HT1080 (cell line): ENCODE results near the gene S100A7. TPM values are rescaled to one million over a fixed set of nuclear protein-coding genes. Genes with fewer than 3 reads are reported as not detected.

Experiments used
- DNase-seq: peaks from one replicate; pipeline ENCODE4 v3.0.0-alpha.2; 2015; ENCODE audit warnings: low read depth
- polyA plus RNA-seq, 2 experiments: library from polyadenylated mRNA; depleted of rRNA; stranded (reverse); fragments of >200 nt; gene quantifications; 2 replicates each; pipeline ENCODE4 v1.2.3, GENCODE V29; 2015
- total RNA-seq: library from RNA; depleted of rRNA; stranded (reverse); fragments of >200 nt; shearing (Covaris generic); gene quantifications from 2 replicates; pipeline ENCODE4 v1.2.3, GENCODE V29; 2014; rRNA removed

The S100A7 gene
- not detected in 2 replicates for total RNA-seq
- not detected in 2 replicates for polyA plus RNA-seq (2015; cell fraction: cytosol; rRNA removed)
- not detected in 2 replicates for polyA plus RNA-seq (2015; cell fraction: nucleus; rRNA removed)

DNA sequence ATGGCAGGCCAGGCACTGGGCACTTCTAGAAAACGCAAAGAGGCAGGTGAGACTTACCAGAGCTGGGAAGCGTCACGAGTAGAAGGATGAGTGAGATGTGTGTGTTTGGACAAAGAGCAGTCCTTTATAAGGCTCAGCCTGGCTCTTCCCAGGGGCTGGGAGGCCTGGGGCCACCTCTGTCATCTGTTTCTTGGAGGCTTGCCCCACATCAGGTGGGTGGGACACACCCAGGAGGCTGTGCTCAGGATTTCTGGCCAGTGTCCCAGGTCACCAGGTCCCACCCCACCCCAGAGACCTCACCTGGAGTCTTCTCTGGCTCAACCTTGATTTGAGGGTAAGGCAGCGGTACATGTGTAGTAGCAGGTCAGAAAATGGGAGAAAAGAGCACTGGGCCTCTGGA lies at the start of gene S100A7:
TSS of gene S100A7 (minus strand) at position 101 of the 400 bp plus-strand sequence. CDS start 1,638 bp downstream, outside the sequence.
- DNase-seq = no peak

DNA sequence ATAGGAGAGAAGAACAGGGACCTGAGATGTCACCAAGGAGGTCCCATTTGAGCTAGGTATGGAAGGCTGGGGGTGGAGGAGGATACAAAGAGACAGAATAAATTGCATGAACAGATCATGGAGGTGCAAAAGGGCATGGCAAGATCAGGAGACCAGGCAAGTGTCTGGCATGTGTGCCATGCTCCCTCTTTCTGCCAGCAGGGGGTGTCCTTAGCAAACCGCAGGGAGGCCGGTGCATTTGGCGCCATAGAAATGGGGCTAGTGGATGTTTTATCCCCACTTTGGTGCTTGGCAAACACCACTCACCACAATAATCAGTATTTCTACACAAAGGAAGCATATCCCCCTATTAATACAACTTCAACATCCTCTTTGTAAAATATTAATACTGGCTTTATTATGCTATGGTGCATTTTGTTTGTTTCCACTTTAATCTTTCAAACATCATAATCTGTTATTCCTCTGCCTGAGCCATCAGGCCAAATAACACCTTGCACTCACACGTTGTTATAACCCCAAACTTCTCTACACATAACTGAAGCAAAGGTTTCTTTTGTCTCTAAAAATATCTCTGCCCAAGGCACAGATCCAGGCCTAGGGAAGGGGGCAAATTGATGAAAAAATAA lies 49.4 kb upstream of the S100A7 start:
- peak; percentile 52 for DNase-seq

DNA sequence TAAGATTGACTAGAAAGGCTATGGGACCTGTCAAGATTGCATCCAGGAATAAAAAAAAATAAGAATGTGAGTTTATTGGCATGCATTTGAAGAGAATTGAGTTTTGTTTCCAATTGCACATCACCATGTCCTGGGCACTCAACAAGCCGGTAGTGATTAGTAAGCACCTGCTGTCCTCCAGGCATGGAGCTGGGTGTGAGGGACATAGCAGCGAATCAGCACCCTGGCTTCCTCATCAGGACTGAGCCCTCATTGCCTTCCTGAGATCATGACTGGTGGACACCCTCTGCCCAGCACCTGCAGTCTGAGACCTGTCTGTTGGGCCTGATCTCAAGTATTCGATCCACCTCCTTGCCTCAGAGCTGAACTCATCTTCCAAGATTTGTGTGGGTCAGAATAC lies 48.6 kb upstream of the S100A7 start:
- DNase-seq = no peak

DNA sequence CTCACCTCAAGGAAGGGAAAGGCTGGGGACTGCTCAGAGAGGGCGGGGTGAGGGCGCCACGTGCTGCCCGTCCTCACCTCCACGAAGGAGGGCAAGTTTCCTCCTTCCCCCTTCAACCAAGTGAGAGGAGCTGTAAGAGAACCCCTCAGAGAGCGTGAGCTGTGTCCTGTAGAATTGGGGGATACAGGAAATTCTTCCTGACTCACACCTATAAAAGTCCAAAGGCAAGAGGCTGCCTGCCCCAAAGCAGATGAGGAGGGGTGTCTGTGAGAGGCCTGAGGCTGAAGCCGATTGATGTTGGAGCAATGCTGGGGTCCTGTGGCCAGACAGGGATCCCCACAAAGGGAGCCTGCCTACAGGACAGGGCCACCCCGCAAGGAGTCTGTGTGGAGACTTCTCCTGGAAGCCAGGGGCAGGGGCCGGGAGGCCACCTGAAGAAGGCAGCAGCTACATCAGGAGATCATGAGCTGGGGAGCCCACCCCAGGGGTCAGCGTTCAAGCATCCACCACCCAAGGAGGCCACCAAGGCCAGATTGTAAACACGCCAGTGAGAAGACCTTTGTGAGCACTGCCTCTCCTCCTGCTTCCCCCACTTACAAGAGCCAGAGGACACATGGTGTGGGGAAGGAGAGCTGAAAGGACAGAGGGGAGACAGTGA lies 47.6 kb upstream of the S100A7 start:
- no peak for DNase-seq

DNA sequence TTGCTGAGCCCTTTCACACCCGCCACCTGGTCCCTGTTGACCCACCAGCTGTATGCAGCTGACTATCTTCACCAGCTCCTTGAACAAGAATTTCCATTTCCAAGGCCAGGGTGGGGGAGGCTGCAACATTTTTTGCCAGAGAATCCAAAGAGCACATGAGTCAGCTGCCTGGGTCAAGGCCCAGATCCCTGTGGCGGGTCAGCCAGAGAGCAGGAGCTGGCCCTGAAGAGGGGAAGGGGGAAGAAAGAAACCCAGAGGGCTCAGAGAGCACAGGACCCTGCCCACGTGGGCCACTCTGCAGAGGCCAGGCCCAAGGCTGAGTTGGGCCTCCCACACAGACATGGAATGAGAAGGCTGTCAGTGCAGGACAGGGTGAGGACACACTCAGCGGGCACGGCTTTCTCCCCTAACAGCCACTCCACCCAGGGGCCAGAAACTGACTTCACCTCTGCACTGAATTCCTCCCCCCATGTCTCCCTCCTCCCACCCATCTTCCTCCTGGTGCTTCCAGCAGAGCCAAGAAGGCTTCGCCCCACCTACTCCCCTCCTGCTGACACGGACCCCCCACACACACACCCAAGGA lies 46.5 kb upstream of the S100A7 start:
- peak; percentile 79 for DNase-seq

DNA sequence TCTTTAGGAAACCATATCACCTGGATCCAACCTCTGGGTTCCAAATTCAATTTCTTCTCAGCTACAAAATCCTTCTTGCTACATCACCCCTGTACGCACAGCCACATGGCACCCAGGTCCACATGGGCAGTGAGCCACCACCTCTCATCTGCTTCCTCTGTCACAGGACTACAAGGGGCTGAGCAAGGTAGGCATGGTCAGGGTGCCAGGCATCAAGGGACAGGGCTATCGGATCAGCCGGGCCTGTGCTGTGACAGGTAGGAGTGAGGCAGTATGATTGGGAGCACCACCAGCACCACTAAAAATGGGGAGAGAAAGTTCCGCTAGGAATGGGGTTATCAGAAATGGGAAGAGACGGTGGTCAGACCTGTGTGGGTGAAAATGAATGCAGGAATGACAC lies 45.9 kb upstream of the S100A7 start:
- DNase-seq = no peak

DNA sequence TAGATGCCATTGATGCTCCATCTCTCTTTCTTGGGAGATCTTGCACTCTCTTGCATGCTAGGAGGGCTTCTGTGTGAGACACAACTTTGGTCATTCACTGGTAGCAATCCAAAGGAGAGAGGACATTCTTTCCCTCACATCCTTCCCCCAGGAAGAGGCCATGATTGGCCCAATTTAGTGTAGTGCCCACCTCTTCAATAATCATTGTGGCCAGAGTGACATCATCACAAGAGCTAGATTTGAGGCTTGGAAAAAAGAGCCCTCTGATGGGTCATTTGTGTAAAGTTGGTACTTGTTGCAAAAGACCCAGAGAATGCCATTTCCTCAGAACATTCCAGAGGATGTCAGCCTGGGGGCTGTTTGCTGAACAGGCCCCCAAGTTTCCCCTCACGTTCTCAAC lies 45.1 kb upstream of the S100A7 start:
- DNase-seq = no peak

DNA sequence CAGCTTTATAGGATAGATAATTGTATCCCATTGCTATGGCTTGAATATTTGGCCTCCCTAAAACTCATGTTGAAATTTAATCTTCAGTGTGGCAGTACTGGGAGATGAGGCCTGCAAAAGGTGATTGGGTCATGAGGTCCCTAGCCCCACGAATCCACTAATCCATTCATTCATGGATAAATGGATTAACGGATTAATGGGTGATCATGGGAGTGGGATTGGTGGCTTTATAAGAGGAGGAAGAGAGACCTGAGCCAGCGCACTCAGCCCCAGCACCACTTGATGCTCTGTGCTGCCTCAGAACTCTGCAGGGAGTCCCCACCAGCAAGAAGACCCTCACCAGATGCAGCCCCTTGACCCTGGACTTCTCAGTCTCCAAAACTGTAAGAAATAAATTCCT lies 43.3 kb upstream of the S100A7 start:
- no peak for DNase-seq

DNA sequence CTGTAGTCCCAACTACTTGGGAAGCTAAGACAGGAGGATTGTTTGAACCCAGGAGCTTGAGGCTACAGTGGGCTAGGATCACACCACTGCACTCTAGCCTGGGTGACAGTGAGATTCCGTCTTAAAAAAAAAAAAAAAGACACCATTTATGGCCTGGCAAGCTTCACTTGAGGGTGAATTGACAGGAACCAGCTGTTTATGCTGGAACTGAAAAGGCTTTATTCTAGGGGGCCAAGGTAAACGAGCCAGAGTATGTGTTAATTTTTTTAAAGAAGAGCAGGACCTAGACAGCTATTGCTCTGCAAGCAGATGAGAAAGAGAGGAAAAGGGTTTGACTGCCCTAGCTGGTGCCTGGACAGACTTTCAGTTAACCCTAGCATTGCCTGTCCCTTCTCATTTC lies 38.3 kb upstream of the S100A7 start:
- no peak for DNase-seq

DNA sequence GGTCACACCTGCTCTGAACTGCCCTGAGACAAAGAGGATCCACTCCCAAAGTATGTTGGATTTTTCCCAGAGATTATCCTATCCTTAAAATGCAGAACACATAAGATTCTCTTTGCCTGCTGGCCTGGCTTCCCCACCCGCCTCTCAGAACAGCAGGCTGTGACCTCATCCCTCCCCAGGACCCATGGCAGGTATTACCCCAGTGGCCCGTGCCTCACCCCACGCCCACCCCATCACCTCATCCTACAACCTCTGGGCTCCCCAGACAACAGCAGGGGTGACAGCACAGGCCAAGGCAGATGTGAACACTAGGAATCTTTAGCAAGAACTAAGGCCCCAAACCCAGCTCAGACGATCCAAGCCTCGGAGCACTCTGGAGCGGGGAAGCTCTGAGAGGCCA lies 35.1 kb upstream of the S100A7 start:
- no peak for DNase-seq

DNA sequence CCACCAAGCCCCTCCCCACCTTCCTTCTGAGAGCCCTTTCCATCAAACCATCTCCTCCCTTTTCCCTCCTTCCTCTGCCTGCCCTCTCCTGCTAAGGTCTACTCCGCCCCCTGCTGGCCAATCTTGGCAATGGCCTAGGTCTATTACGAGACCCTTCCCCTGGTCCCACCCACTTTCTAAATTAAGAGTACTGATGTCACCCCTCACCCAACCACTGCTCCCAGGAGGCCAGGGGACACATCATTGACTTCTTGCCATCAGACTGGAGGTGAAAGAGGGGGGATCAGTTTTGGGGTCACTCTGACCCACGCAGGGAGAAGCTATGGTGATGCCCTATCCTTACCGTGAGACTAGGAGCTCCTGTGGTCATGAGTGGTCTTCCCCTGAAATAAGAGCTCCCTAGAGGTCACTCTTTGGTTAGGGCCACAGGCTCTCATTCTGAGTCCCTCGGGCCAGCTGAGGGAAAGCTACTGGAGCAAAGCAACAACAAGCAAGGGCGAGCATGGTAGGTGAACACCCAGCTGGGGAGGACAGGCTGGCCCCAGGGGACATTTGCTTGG lies 34.6 kb upstream of the S100A7 start:
- peak; percentile 56 for DNase-seq

DNA sequence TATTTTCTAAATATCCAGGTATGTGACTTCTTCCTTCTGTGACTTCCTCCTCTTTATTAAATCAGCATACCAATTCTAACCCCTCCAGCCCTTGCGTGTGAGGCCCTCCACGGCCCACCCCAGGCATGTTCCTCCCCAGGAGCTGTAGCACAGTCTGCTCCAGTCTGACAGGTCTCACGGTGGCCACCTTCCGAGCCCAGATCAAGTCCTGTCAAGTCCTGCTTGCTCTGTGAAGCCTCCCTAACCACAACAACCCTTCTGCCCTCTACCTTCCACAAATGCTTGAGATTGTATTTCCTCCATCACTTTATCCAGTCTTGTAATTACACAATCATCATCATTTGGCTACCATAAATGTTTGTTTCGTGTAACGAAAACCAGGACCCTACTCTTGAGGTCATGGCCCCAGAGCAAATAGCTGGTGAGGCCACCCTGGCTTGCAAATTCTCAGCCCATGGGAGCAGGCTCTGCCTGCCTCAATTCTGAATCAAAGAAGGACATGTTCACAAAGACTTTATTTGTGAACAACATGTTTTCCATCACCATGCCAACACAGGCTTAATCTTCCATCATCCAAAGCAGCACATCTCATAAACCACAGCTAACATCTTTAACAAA lies 33.0 kb upstream of the S100A7 start:
- DNase-seq = no peak

DNA sequence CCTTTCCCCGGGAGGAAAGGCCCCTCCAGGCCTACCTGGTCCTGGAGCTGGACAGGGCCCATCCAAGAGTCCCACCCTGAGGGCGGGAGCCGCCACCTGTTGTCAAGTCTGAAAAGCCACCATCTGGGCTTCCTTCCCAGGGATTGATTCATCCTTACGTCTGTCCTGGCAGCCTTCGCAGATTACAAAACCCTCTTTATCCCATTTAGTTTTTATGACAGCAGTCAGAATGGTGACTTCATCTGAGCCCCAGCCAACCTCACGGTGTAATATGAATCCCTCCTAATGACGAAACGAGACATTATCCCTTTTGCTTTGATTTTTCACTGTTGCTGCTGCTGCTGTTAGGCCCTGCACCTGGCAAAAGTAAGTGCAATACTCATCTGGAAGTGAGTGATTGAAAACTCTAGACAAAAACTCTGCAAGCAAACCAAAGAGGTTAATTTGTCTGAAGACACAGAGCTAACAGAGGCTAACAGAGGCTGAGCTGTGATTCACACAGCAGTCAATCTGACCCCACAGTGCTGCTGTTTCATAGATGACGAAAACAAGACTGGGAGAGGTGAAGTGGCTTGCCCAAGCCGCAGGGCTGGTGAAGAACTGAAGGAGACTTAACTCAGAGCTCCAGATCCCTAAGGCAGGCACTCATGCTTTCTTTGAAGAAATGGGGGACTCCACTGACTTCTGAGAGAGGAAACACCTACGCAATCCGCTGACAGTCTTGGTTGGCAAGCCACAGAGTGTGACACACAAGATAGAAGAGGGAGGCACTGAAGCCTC lies 30.0 kb upstream of the S100A7 start:
- peak; percentile 94 for DNase-seq

DNA sequence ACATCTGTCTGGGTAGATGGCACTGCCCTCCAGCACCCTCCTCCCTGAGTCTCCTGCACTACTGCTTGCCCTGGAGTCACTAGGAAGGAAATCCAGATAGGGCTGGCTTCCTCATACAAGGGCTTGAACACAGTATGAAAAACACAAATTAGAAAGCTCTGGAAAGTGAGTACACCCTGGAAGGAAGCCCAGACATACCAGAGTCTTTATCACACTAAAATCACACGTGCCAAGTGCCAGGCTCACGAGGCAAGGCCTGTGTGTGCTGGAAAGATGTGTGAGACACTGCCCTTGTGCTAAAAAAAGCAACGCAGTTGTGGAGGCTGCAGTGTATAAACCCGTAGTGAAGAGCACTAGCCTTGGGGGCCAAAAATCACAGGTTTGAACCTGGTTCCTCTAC lies 28.3 kb upstream of the S100A7 start:
- peak; percentile 49 for DNase-seq

DNA sequence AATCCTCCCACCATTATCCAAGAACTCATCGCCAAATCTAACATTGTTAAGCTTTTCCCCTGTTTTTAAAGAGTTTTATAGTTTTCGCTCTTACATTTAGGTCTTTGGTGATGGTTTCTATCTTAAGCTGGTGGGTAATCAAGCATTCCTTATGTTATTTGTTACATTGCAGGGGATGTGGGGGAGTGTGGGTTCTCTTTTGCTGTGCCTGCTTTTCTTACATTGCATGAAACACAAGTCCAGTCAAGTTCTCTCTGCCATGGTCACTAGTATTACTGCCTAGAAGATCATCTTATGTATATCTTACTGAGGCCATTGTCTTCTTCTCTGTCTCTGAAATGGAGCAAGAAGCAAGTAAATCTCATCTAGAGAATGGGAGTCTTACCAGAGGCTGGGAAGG lies 27.3 kb upstream of the S100A7 start:
- no peak for DNase-seq

DNA sequence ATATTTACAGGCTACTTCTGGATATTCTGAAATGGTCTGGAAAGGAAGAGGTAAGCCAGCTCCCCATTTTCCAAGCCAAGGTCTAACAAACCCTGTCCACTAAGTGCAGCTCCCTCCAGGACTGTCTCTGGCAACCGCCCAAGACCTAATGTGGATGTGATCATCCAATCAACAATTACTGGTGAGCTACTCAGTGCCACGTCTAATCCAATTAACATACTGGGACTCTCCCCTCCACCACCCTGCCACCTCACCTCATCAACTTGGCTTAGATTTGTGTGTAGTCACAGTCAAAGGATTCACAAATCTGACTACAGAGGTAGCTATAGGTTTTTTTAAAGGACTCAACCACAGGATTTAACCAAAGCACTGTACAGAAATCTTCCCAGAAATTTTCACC lies 25.4 kb upstream of the S100A7 start:
- DNase-seq = no peak

DNA sequence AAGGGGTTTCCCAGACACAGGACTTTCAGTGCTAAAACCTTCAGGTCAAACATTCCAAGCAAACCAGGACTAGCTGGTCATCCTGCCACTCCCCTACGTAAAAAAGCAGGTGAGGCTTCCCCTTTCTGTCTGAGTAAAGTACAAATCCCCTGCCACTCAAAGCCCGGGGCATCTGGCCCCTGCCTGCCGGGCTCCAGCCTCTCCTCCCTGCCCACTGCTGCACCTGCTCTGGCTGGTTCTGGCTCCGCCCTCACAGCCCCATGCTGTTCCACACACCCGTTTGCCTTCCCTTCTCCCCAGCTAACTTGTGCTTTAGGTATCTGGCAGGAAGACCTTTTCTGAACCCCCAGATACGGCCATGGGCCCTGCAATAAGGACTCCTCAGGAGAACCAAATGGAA lies 23.3 kb upstream of the S100A7 start:
- no peak for DNase-seq

DNA sequence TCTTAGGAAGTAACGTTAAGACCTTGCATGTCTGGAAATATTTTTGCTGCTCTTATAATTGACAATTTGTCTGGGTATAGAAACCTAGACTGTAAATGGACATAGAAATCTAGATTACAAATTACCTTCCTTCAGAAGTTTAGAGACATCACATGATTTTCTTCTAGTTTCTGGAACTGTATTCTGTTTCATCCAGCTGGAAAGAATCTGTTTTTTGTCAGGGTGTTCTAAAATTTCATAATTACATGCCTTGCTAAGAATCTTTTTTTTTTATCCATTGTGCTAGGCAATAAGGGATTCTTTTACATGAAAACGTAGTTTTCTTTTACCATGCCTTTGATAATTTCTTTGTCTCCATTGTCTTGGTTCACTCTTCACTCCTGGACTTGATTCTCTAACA lies 20.7 kb upstream of the S100A7 start:
- DNase-seq = no peak

DNA sequence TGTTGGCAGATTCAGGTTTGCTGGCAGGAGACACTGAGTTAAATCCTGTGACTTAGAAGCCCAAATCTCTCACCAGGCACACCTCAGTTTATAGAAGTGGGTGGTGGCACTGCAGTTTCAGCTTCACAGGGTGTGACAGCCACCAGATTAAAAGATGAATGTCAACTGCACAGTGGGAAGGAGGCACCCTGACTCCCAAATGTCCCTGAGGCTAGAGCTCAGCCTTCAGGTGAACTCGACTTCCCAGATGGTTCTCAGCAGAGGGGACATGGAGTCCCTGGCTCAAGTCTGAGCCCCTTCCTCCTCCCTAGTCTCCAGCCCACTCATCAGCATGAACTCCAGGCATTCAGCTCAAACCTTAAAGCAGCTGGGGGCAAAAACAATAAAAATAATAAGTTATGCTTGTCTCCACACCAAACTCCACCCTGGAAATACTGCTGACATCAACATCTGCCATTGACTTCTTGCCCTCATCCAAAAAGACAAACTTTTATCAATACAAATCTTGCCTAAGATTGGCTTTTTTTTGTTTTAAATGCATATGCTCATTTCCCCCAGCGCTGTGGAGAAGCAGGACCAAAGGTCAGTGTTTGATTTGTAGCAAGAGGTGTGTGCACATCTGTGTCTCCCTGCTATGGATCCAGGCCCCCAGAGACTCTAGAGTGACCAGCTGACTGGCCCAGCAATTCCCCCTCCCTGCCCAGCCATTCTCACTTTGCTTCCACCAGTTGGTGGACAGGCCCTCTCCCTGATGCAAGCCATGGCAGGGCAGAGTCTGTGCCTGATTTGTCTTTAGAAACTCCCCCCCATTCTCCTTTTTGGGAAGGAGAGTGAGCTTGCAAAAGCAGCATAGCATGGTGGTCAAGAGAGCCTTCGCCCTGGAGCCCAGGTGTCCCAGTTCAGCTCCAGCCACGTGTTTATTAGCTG lies 18.5 kb upstream of the S100A7 start:
- no peak for DNase-seq

DNA sequence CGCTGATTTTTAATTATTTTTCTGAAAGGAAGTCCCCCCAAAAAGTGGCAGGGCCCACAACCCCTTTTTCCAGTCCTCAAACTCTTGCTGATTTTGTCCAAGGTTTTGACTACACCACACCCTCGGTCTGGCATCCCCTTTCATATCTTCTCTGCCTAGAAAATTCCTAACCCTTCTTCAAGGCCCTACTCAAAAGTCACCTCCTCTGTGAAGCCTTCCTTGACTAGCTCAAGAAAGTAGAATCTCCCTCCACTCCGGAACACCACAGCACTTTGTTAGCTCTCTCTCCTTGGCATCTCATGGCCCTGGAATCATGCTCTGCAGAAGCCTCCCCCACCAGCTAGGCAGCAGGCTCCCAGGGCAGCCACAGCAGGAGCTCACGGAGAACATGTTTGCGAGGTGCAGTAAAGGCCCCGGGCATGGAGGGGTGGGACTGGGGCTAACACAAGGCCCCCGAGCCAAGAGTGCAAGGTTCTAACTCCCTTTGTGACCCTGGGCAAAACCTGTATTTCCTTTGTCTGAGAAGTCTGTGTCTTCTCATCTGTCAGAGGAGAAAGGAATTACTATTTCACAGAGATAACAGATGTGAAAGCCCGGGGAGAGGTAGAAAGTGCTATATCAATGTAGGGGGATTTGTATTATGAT lies 17.7 kb upstream of the S100A7 start:
- DNase-seq = no peak
